Caco-2 (cell line): ENCODE measurements around the gene CDC34. TPM values are rescaled to one million over a fixed set of nuclear protein-coding genes. Genes with fewer than 3 reads are reported as not detected.

Source experiments
- BruUV-seq: library from RNA; stranded (reverse); fragments of 400-500 nt; replicated peaks from 2 replicates; lab custom pipeline; 2021; lab: Mats Ljungman, UMichigan
- CTCF ChIA-PET: fragments of 300-600 bp; sonication (Branson Sonifier 250); formaldehyde crosslinking; loops from one replicate; lab custom pipeline; 2022; ENCODE audit warnings: antibody characterized with exemption; lab: Charles Lee
- POLR2A ChIA-PET: fragments of 300-600 bp; sonication (Branson Sonifier 250); formaldehyde crosslinking; loops from one replicate; lab custom pipeline; 2022; ENCODE audit warnings: antibody characterized with exemption; lab: Charles Lee
- DNase-seq, 2 experiments: peaks; one replicate each; pipeline versions ENCODE4 v3.0.0 to v3.0.0-alpha.2; 2020 to 2022
- H3K27me3 ChIP-seq: replicated peaks from 2 replicates; pipeline ENCODE4 v1.6.0; 2011; ENCODE audit warnings: low read length; ENCODE audit not compliant: control insufficient read depth, insufficient read depth
- H3K36me3 ChIP-seq: 2 replicates; pipeline ENCODE4 v1.5.1; 2011; ENCODE audit warnings: low read length; ENCODE audit not compliant: control insufficient read depth, insufficient read depth
- H3K4me1 ChIP-seq: fragments of 250-450 bp; sonication (Bioruptor Pico); 2 replicates; pipeline ENCODE4 v1.5.1; 2020; ENCODE audit warnings: mild to moderate bottlenecking
- H3K4me3 ChIP-seq: 2 replicates; pipeline ENCODE4 v1.5.1; 2011; ENCODE audit warnings: low read depth, mild to moderate bottlenecking, control low read depth, low read length
- H3K9me3 ChIP-seq: fragments of 250-450 bp; sonication (Bioruptor Pico); 2 replicates; pipeline ENCODE4 v1.5.1; 2020; ENCODE audit warnings: mild to moderate bottlenecking, moderate library complexity
- H3K27ac Mint-ChIP-seq: one replicate; pipeline ENCODE4 v1.8.0; 2022; ENCODE audit warnings: mixed read lengths; ENCODE audit not compliant: unreplicated experiment
- H3K27me3 Mint-ChIP-seq: one replicate; pipeline ENCODE4 v1.8.0; 2022; ENCODE audit warnings: mixed read lengths; ENCODE audit not compliant: insufficient read depth, unreplicated experiment
- H3K36me3 Mint-ChIP-seq: one replicate; pipeline ENCODE4 v1.8.0; 2022; ENCODE audit warnings: mild to moderate bottlenecking, mixed read lengths; ENCODE audit not compliant: insufficient read depth, unreplicated experiment
- H3K4me1 Mint-ChIP-seq: one replicate; pipeline ENCODE4 v1.8.0; 2022; ENCODE audit warnings: low read depth, mixed read lengths; ENCODE audit not compliant: unreplicated experiment
- H3K4me3 Mint-ChIP-seq: one replicate; pipeline ENCODE4 v1.8.0; 2022; ENCODE audit warnings: mild to moderate bottlenecking, moderate library complexity, mixed read lengths; ENCODE audit not compliant: unreplicated experiment
- H3K9me3 Mint-ChIP-seq: one replicate; pipeline ENCODE4 v1.8.0; 2022; ENCODE audit warnings: mixed read lengths; ENCODE audit not compliant: unreplicated experiment
- intact Hi-C: fragments of 100-400 bp; cut with micrococcal nuclease; formaldehyde crosslinking; loops from one replicate; pipeline ENCODE4 v1.10.0; 2022; ENCODE audit not compliant: unreplicated experiment
- total RNA-seq: library from RNA; stranded (reverse); gene quantifications from 2 replicates; pipeline ENCODE4 v1.2.3, GENCODE V29; 2022
- TF ChIP-seq, protein P1 (sequence below), 2 experiments: fragments of 200-600 bp in 1 of 2; IDR thresholded peaks; 1 replicate in 1 of 2; 2 replicates in 1 of 2; pipeline versions ENCODE4 v1.5.1 to v1.8.0; 2011 to 2022; ENCODE audit warnings: antibody characterized with exemption in 1 of 2, control low read depth in 1 of 2, inconsistent platforms in 1 of 2, low read depth in 1 of 2, low read length in 1 of 2, mild to moderate bottlenecking in 1 of 2, moderate library complexity in 1 of 2; ENCODE audit not compliant: insufficient read depth in 1 of 2, severe bottlenecking in 1 of 2, unreplicated experiment in 1 of 2

Gene CDC34
- total RNA-seq, 1 experiment from 2014 or later = 129 TPM

DNA sequence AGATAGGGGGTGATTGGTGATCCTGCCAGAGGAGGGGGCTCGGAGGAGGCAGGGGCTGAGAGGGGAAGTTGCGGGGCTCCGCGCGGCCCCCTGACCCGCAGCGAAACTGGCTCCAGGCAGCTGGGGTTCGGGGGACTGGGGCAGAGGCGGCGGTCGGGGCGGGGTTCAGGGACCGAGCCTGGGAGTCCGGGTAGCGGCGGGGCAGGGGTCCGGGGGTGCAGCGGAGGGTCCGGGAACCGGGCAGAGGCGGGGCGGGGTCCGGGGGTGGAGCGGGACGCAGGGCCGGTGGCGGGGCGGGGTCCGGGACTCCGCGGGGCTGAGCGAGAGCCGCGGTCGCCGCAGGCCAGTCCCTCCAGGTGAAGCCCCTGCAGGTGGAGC, 34.1 kb upstream of the CDC34 start:
- Histone ChIP-seq H3K9me3 (no peaks in the 10 kb centered on the region), H3K27me3 (no peaks in the 10 kb centered on the region), H3K4me3 (peak overlapping the region; percentile 40), H3K36me3 (no peaks in the 10 kb centered on the region), H3K4me1 (no peaks in the 10 kb centered on the region; the same call in 1 of the 2 replicates)
- no TSS peak for BruUV-seq
- Mint-ChIP-seq H3K9me3 (peaks cover 11% of the 10 kb centered on the region), H3K4me3 (peak overlapping the region; percentile 43), H3K4me1 (peaks cover 14% of the 10 kb centered on the region), H3K27ac (no peak overlapping the region), H3K27me3 (peaks cover 5% of the 10 kb centered on the region), H3K36me3 (peaks cover 15% of the 10 kb centered on the region)
- CTCF ChIA-PET = interaction anchor here (0.6 to 1.6 kb wide), 3 partner anchors 9 to 756 kb away, joined by 3 to 9 read pairs (median 4); no protein-coding TSS in a partner anchor
- intact Hi-C loops = no loop called here
- TF ChIP-seq, protein P1, sequence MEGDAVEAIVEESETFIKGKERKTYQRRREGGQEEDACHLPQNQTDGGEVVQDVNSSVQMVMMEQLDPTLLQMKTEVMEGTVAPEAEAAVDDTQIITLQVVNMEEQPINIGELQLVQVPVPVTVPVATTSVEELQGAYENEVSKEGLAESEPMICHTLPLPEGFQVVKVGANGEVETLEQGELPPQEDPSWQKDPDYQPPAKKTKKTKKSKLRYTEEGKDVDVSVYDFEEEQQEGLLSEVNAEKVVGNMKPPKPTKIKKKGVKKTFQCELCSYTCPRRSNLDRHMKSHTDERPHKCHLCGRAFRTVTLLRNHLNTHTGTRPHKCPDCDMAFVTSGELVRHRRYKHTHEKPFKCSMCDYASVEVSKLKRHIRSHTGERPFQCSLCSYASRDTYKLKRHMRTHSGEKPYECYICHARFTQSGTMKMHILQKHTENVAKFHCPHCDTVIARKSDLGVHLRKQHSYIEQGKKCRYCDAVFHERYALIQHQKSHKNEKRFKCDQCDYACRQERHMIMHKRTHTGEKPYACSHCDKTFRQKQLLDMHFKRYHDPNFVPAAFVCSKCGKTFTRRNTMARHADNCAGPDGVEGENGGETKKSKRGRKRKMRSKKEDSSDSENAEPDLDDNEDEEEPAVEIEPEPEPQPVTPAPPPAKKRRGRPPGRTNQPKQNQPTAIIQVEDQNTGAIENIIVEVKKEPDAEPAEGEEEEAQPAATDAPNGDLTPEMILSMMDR (IDR thresholded peaks at IDR 0.05; ENCODE audit: insufficient read depth in 1 of 2, low read depth in 1 of 2, low read length in 1 of 2, severe bottlenecking in 1 of 2, unreplicated experiment in 1 of 2) = no peak
- no peak for DNase-seq
- POLR2A ChIA-PET = no interaction called here

DNA sequence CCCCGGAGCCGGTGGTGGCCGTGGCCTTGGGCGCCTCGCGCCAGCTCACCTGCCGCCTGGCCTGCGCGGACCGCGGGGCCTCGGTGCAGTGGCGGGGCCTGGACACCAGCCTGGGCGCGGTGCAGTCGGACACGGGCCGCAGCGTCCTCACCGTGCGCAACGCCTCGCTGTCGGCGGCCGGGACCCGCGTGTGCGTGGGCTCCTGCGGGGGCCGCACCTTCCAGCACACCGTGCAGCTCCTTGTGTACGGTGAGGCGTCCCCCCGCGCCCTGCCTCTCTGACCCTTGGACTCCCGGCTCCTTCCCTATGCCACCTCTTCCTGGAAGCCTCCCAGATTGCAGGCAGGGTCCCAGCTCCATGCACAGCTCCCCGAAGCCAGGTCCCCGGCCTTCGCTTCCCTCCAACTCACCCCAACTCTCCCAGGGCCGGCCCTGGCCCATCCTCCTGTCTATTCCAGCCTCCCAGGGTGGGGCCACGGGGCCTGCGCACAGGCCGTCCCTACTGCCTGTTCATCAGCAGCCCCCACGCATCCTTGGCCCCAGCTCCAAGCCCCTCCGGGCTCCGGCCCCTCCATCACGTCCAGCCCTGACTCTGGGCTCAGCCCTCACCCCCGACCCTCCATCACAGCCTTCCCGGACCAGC, 33.6 kb upstream of the CDC34 start:
- Mint-ChIP-seq H3K4me1 (peaks cover 14% of the 10 kb centered on the region), H3K9me3 (peaks cover 11% of the 10 kb centered on the region), H3K27me3 (peaks cover 5% of the 10 kb centered on the region), H3K36me3 (peaks cover 12% of the 10 kb centered on the region), H3K27ac (no peak overlapping the region), H3K4me3 (peak overlapping the region; percentile 66)
- POLR2A ChIA-PET = no interaction called here
- H3K9me3 ChIP-seq = no peaks in the 10 kb centered on the region
- intact Hi-C loops = no loop called here
- TF ChIP-seq, protein P1 (IDR thresholded peaks at IDR 0.05; ENCODE audit: insufficient read depth in 1 of 2, low read depth in 1 of 2, low read length in 1 of 2, severe bottlenecking in 1 of 2, unreplicated experiment in 1 of 2) = no peak
- no peaks in the 10 kb centered on the region; the same call in 1 of the 2 replicates for H3K4me1 ChIP-seq
- CTCF ChIA-PET = interaction anchor here (0.6 to 1.6 kb wide), 3 partner anchors 9 to 755 kb away, joined by 3 to 9 read pairs (median 4); no protein-coding TSS in a partner anchor
- no peaks in the 10 kb centered on the region for H3K36me3 ChIP-seq
- no TSS peak for BruUV-seq
- peak overlapping the region; percentile 40 for H3K4me3 ChIP-seq
- no peaks in the 10 kb centered on the region for H3K27me3 ChIP-seq
- no peak for DNase-seq

DNA sequence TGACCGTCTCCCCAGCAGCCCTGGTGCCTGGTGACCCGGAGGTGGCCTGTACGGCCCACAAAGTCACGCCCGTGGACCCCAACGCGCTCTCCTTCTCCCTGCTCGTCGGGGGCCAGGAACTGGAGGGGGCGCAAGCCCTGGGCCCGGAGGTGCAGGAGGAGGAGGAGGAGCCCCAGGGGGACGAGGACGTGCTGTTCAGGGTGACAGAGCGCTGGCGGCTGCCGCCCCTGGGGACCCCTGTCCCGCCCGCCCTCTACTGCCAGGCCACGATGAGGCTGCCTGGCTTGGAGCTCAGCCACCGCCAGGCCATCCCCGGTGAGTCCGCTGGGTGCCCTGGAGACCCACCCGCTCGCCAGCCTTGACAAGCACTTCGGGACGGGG, 33.1 kb upstream of the CDC34 start:
- no peak overlapping the region for H3K27ac Mint-ChIP-seq

More for the DNA sequence above, 33.1 kb upstream of the CDC34 start:
- peaks cover 12% of the 10 kb centered on the region for H3K4me1 Mint-ChIP-seq
- Histone ChIP-seq H3K9me3 (no peaks in the 10 kb centered on the region), H3K27me3 (no peaks in the 10 kb centered on the region), H3K36me3 (no peaks in the 10 kb centered on the region), H3K4me3 (no peak overlapping the region), H3K4me1 (no peaks in the 10 kb centered on the region; the same call in 1 of the 2 replicates)
- ChIA-PET CTCF (interaction anchor here (1.2 to 1.6 kb wide), 2 partner anchors 8 to 11 kb away, joined by 3 to 9 read pairs; no protein-coding TSS in a partner anchor), POLR2A (no interaction called here)
- peaks cover 7% of the 10 kb centered on the region for H3K36me3 Mint-ChIP-seq
- no TSS peak for BruUV-seq
- H3K27me3 Mint-ChIP-seq = peaks cover 5% of the 10 kb centered on the region
- DNase-seq = no peak
- TF ChIP-seq, protein P1 (IDR thresholded peaks at IDR 0.05; ENCODE audit: insufficient read depth in 1 of 2, low read depth in 1 of 2, low read length in 1 of 2, severe bottlenecking in 1 of 2, unreplicated experiment in 1 of 2) = no peak
- intact Hi-C loops = no loop called here
- H3K4me3 Mint-ChIP-seq = peak overlapping the region; percentile 66
- H3K9me3 Mint-ChIP-seq = peaks cover 8% of the 10 kb centered on the region
